Pancreas (tissue), 10 donors: ENCODE results near the gene SORCS2. TPM values are rescaled to one million over a fixed set of nuclear protein-coding genes. Genes with fewer than 3 reads are reported as not detected.

Experiments
- ATAC-seq, 4 donors: fragments of 200-7000 bp; cut with Tn5 transposase; one replicate each; pipeline versions ENCODE4 v1.8.0 to v1.9.1; 2020; ENCODE audit warnings: mild to moderate bottlenecking in 4 of 4, moderate library complexity in 4 of 4
- DNase-seq, 6 donors: peaks; one replicate each; pipeline ENCODE4 v3.0.0-alpha.2; 2020
- FAIRE-seq: peaks from 2 replicates; lab custom pipeline; 2012; peaks lifted over from hg19 to GRCh38; lab: Jason Lieb, UNC
- H3K27ac ChIP-seq, 4 donors: fragments of 200-600 bp; sonication (generic); 1 replicate in 3 of 4; 2 replicates in 1 of 4; pipeline versions ENCODE4 v1.5.0 to v1.8.0; 2020
- H3K27me3 ChIP-seq, 4 donors: fragments of 200-600 bp; one replicate each; pipeline ENCODE4 v1.8.0; 2021
- H3K36me3 ChIP-seq, 3 donors: fragments of 200-600 bp; sonication (generic) in 1 of 3; one replicate each; pipeline versions ENCODE4 v1.5.0 to v1.8.0; 2020 to 2021
- H3K4me1 ChIP-seq, 3 donors: fragments of 200-600 bp; one replicate each; pipeline ENCODE4 v1.8.0; 2021
- H3K4me3 ChIP-seq, 4 donors: fragments of 200-600 bp; sonication (generic) in 2 of 4; one replicate each; pipeline versions ENCODE4 v1.5.0 to v1.8.0; 2020 to 2021
- H3K9me3 ChIP-seq, 4 donors: fragments of 200-600 bp; one replicate each; pipeline ENCODE4 v1.8.0; 2021
- CTCF ChIP-seq, 4 donors: fragments of 200-600 bp; sonication (generic) in 3 of 4; IDR thresholded peaks; one replicate each; pipeline versions ENCODE4 v1.5.0 to v1.8.0; 2021; ENCODE audit warnings: antibody characterized with exemption in 4 of 4
- WGBS, 2 donors: extraction: QIAGEN DNeasy Blood & Tissue Kit; methylation state at CpG; one replicate each; pipeline ENCODE4 v1.1.7; 2013; 5-methylcytosine and 5-hydroxymethylcytosine counted together
- intact Hi-C, 3 donors: fragments of 100-400 bp; cut with DNase I; formaldehyde crosslinking; loops; one replicate each; pipeline versions ENCODE4 v1.11.1 to v1.14.2; 2022
- polyA plus RNA-seq, 2 donors: library from polyadenylated mRNA; stranded (reverse); fragments of 200-250 nt; gene quantifications; one replicate each; pipeline ENCODE4 v1.2.3, GENCODE V29; 2013
- total RNA-seq, 6 donors: library from RNA; stranded (reverse); fragmentation: NEBNext Ultra II Directional in 4 of 6; extraction: Animal tissue kit (Norgen Biotek cat#: 25700) in 4 of 6; gene quantifications; one replicate each; pipeline versions ENCODE4 v1.2.1 to v1.2.4, GENCODE V29; 2021 to 2023
- donor health status: healthy with polysubstance abuse.
- donor health status: DM: no; HTN: no; CAD: no; lungs with moderate emphysema.
- donor health status: DM: no; HTN: no; CAD: no.
- donor health status: control.
- donor health status: control.
- donor health status: Bipolar disorder and iron deficiency.
- donor health status: DM: yes; HTN: yes; CAD: no.
- donor health status: DM: no; HTN: no; CAD: no.
- donor health status: DM: no; HTN: no; CAD: no.
- donor health status: DM: yes; HTN: yes; CAD: no.

Gene SORCS2
- total and polyA plus RNA-seq, 8 donors, result 0.14 to 1.7 (median 0.42) TPM

DNA sequence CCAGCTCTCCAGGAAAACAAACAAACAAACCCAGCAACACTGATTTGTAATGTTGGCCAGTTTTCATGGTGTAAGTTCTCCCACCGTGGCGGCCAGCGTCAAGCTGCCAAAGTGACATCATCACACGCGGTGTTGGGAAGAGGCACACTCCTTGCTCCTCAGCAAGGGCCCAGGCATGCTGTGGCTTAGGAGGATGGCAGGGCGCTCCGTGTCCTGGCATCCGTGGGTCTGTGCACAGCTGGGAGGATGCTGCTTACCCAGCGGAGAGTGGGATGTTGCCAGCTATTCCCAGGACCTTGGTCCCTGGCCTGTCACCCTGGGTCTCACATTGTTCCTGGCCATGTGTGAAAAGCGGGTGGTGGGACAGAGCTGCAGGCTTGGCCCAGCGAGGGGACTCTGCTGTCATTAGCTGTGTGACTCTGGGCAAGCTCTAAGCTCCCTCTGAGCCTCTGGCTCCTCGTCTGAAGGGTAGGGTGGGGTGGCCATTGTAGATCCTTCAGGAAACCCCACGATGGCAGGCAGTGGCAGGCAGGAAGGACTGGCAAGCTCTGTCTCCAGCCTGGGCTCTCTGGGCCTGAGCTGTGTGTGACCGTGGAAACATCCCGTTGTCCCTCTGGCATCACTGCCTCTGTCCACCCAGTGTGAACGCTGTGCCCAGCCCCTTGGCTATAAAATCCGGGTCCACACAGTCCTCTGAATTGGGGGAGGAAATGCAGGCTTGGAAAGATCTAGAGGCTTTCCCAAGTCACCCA is 231.6 kb downstream of the SORCS2 start:
- TF ChIP-seq CTCF (IDR thresholded peaks at IDR 0.05), result no peak
- H3K36me3 ChIP-seq, result no peaks in the 10 kb centered on the region
- no peak for FAIRE-seq
- H3K27ac ChIP-seq, result no peak overlapping the region
- no peaks in the 10 kb centered on the region for H3K27me3 ChIP-seq
- no peak overlapping the region for H3K4me3 ChIP-seq
- peak in 2 of 6 donors; percentile 8 to 21 for DNase-seq
- intact Hi-C loops, result no loop called here
- 62 to 75% methylated on average over 17 of the region's 17 CpGs for WGBS, 2 donors
- no peak for ATAC-seq
- no peaks in the 10 kb centered on the region for H3K9me3 ChIP-seq
- no peaks in the 10 kb centered on the region for H3K4me1 ChIP-seq

- no peak overlapping the region for H3K27ac ChIP-seq
Observed at GRCh38 chr4:7424553-7425111, 232.3 kb downstream of the SORCS2 start.

DNA sequence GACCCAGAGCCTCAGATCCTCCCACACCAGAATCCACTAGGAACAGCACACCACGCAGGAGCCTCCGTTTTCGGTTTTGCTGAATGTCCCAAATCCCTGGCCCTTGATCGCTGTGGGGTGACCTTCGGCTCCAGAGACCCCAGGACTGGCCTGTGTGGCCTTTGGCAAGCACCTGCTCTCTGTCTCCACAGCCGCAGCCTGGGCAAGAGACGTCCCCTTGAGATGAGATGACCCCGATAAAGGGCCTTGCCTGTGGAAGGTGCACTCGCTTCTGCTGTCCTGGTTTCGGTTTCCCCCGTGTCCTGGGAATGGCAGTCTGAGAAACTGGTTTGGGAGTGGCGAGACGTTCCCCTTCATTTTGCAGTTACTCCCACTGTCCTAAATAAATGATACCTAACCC is 232.8 kb downstream of the SORCS2 start:
- H3K4me3 ChIP-seq, result no peak overlapping the region
- FAIRE-seq (no peak), ATAC-seq (no peak), DNase-seq (peak in 2 of 6 donors; percentile 5 to 38)
- H3K9me3 ChIP-seq, result no peaks in the 10 kb centered on the region
- H3K27me3 ChIP-seq, result no peaks in the 10 kb centered on the region
- no peaks in the 10 kb centered on the region for H3K36me3 ChIP-seq
- WGBS, 2 donors, result 75% methylated on average over 13 of the region's 13 CpGs
- intact Hi-C loops, result no loop called here
- no peak overlapping the region for H3K27ac ChIP-seq
- TF ChIP-seq CTCF (IDR thresholded peaks at IDR 0.05), result no peak
- H3K4me1 ChIP-seq, result no peaks in the 10 kb centered on the region

More at GRCh38 chr4:7424553-7425111, 232.3 kb downstream of the SORCS2 start:
- Histone ChIP-seq H3K4me1 (no peaks in the 10 kb centered on the region), H3K4me3 (no peak overlapping the region), H3K9me3 (no peaks in the 10 kb centered on the region), H3K36me3 (no peaks in the 10 kb centered on the region), H3K27me3 (no peaks in the 10 kb centered on the region)
- WGBS, 2 donors, result 65 to 66% methylated on average over 18 of the region's 18 CpGs
- ATAC-seq, result no peak
- peak in 3 of 6 donors; percentile 10 to 44 (median 41) for DNase-seq
- no peak for FAIRE-seq
- no peak for TF ChIP-seq CTCF (IDR thresholded peaks at IDR 0.05)
- intact Hi-C loops, result no loop called here

GRCh38 chr4:7425591-7426468 is 233.5 kb downstream of the SORCS2 start:
- no peaks in the 10 kb centered on the region for H3K9me3 ChIP-seq
- no peak for TF ChIP-seq CTCF (IDR thresholded peaks at IDR 0.05)
- no peaks in the 10 kb centered on the region for H3K4me1 ChIP-seq
- FAIRE-seq, result no peak
- no peak for ATAC-seq
- DNase-seq, result peak in 2 of 6 donors; percentile 7 to 36
- no peak overlapping the region for H3K4me3 ChIP-seq
- H3K27ac ChIP-seq, result no peak overlapping the region
- H3K27me3 ChIP-seq, result no peaks in the 10 kb centered on the region
- intact Hi-C loops, result no loop called here
- WGBS, 2 donors, result 76% methylated on average over 28 of the region's 28 CpGs
- no peaks in the 10 kb centered on the region for H3K36me3 ChIP-seq
